Measurements from ENCODE around the gene IRAK2. TPM values are rescaled to one million over a fixed set of nuclear protein-coding genes. Genes with fewer than 3 reads are reported as not detected.
"Not testable (repeated sequence)": the region's sequence is repeated elsewhere in the genome, so short reads cannot be mapped to it uniquely, and the experiment has no call there.

Gene IRAK2
- total and polyA plus RNA-seq, 9 donors, result 1.1 to 2.3 (median 1.5) TPM

DNA sequence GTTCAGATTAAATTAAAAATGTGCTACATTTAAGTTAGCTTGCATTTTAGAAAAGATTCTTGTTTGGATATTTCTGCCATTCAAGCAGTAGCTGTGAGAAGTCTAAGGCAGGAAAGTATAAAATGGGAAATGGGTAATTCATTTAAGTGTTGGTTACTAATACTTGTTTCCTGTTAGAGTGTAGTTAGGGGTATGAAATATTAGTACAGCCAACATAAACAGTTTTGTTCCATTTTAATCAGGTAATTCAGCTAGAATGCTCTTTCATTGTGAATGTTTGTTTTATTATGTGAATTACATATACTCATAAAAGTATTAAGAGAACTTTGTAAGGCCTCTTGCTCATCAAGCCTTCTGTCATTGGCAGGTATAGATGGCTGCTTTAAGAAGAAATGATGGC is 103.4 kb downstream of the IRAK2 start:
- intact Hi-C loops (cut with DNase I), result no loop called here
- DNase-seq, result no peak
- no peak overlapping the region for H3K4me3 ChIP-seq
- TF ChIP-seq, protein P1, sequence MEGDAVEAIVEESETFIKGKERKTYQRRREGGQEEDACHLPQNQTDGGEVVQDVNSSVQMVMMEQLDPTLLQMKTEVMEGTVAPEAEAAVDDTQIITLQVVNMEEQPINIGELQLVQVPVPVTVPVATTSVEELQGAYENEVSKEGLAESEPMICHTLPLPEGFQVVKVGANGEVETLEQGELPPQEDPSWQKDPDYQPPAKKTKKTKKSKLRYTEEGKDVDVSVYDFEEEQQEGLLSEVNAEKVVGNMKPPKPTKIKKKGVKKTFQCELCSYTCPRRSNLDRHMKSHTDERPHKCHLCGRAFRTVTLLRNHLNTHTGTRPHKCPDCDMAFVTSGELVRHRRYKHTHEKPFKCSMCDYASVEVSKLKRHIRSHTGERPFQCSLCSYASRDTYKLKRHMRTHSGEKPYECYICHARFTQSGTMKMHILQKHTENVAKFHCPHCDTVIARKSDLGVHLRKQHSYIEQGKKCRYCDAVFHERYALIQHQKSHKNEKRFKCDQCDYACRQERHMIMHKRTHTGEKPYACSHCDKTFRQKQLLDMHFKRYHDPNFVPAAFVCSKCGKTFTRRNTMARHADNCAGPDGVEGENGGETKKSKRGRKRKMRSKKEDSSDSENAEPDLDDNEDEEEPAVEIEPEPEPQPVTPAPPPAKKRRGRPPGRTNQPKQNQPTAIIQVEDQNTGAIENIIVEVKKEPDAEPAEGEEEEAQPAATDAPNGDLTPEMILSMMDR (IDR thresholded peaks at IDR 0.05), result no peak
- no peak for TF ChIP-seq POLR2A (IDR thresholded peaks at IDR 0.05)
- no peak for TF ChIP-seq EP300 (IDR thresholded peaks at IDR 0.05)
- no peaks in the 10 kb centered on the region for H3K36me3 ChIP-seq
- H3K9me3 ChIP-seq, result no peaks in the 10 kb centered on the region
- H3K27ac ChIP-seq, result no peak overlapping the region
- H3K27me3 ChIP-seq, result no peaks in the 10 kb centered on the region
- peaks cover 10% of the 10 kb centered on the region for H3K4me1 ChIP-seq (ENCODE audit: insufficient read depth)

DNA sequence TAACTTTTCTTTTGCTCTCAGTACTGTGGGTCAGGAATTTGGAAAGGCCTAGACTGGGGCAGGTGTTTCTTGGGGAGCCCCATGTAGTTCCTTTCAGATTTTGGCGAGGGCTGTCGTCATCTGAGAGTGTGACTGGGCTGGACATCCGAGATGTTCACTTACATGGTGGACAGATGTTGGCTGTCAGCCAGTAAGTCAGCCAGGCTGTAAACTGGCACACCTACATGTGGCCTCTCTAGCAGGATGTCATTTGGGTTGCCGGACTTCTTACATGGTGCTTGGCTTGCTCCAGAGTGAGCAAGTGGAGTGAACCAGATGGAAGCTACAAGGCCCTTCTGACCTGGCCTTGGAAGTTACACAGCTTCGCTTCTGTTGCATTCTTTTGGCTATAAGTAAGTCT is 104.2 kb downstream of the IRAK2 start:
- no peak overlapping the region for H3K27ac ChIP-seq
- no peaks in the 10 kb centered on the region for H3K36me3 ChIP-seq
- H3K4me1 ChIP-seq (ENCODE audit: insufficient read depth), result peaks cover 12% of the 10 kb centered on the region
- DNase-seq, result no peak
- H3K27me3 ChIP-seq, result no peaks in the 10 kb centered on the region
- 85 to 92% (median 88%) methylated on average over 5 of the region's 5 CpGs for WGBS, 3 donors
- no peaks in the 10 kb centered on the region for H3K9me3 ChIP-seq
- intact Hi-C loops (cut with DNase I), result no loop called here
- H3K4me3 ChIP-seq, result no peak overlapping the region
- TF ChIP-seq, protein P1 (IDR thresholded peaks at IDR 0.05), result no peak
- no peak for TF ChIP-seq EP300 (IDR thresholded peaks at IDR 0.05)
- no peak for TF ChIP-seq POLR2A (IDR thresholded peaks at IDR 0.05)

DNA sequence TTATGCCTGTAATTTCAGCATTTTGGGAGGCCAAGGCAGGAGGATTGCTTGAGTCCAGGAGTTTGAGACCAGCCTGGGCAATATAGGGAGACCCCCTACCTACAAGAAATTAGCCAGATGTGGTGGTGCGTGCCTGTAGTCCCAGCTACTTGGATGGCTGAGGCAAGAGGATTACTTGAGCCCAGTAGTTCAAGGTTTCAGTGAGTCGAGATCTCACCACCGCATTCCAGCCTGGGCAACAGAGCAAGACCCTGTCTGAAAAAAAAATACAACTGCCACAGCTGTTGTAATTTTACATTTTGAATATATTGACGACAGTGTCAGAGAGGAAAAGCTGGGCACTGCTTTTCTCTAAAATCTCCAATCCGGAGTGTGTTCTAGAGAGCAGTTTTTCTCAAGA is 104.7 kb downstream of the IRAK2 start:
- H3K4me3 ChIP-seq, result no peak overlapping the region
- H3K4me1 ChIP-seq (ENCODE audit: insufficient read depth), result peaks cover 10% of the 10 kb centered on the region
- WGBS, 3 donors, result 89 to 99% (median 92%) methylated on average over 5 of the region's 5 CpGs
- no peaks in the 10 kb centered on the region for H3K27me3 ChIP-seq
- H3K36me3 ChIP-seq, result no peaks in the 10 kb centered on the region
- no peak for DNase-seq
- intact Hi-C loops (cut with DNase I), result no loop called here
- no peak overlapping the region for H3K27ac ChIP-seq
- TF ChIP-seq POLR2A (IDR thresholded peaks at IDR 0.05), result no peak
- no peaks in the 10 kb centered on the region for H3K9me3 ChIP-seq

DNA sequence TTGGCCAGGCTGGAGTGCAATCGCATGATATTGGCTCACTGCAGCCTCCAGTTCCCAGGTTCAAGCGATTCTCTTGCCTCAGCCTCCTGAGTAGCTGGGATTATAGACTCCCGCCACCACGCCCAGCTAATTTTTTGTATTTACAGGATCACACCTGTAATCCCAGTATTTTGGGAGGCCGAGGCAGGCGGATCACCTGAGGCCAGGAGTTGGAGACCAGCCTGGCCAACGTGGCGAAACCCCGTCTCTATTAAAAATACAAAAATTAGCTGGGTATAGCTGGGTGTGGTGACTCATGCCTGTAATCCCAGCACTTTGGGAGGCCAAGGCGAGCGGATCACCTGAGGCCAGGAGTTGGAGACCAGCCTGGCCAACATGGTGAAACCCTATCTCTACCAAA is 107.8 kb downstream of the IRAK2 start:
- H3K4me3 ChIP-seq; H3K27ac ChIP-seq; H3K9me3 ChIP-seq; intact Hi-C loops (cut with DNase I); H3K4me1 ChIP-seq (ENCODE audit: insufficient read depth); H3K27me3 ChIP-seq; H3K36me3 ChIP-seq: not testable (repeated sequence)
- peak in 1 of 5 donors; percentile 13 for DNase-seq
- WGBS, 3 donors, result 88 to 98% (median 97%) methylated on average over 11 of the region's 11 CpGs

DNA sequence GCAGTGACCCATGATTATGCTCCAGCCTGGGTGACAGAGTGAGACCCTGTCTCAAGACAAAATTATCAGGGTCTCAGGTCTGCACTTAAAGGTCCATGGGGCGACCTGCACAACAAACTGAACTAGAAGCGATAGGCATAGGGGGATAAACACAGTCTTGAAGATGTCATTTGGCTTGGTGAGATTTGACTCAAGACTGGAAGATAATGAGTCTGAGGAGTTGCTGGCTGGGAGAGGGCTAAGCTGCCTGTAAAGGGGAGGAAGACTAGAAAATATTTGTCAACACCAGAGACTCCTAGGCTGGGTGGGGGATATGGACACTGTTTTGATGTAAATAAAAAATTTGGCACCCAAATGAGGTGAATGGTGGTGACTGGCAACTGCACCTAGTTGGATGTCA is 108.3 kb downstream of the IRAK2 start:
- Histone ChIP-seq H3K9me3 (no peaks in the 10 kb centered on the region), H3K27me3 (no peaks in the 10 kb centered on the region), H3K36me3 (no peaks in the 10 kb centered on the region), H3K4me3 (no peak overlapping the region), H3K4me1 (ENCODE audit: insufficient read depth) (peaks cover 7% of the 10 kb centered on the region), H3K27ac (no peak overlapping the region)
- intact Hi-C loops (cut with DNase I), result no loop called here
- 85 to 94% (median 92%) methylated on average over 2 of the region's 2 CpGs for WGBS, 3 donors
- DNase-seq, result peak in 1 of 5 donors; percentile 9
- TF ChIP-seq EP300 (IDR thresholded peaks at IDR 0.05) (no peak), POLR2A (IDR thresholded peaks at IDR 0.05) (no peak)
- TF ChIP-seq, protein P1 (IDR thresholded peaks at IDR 0.05), result no peak

Data from ovary (tissue), 9 donors.